Brain microvascular endothelial cell (primary cell): Measurements from ENCODE around the gene ELMO1.
A peak's percentile ranks its signal among the peaks of the same experiment; 100 is the strongest.

Source experiments
- DNase-seq: peaks from one replicate; pipeline ENCODE4 v3.0.0-alpha.2; 2020
- H3K27ac ChIP-seq: fragments of 250-450 bp; sonication (Bioruptor Pico); 2 replicates; pipeline ENCODE4 v1.5.1; 2020; ENCODE audit warnings: mild to moderate bottlenecking, moderate library complexity
- H3K27me3 ChIP-seq: fragments of 250-450 bp; sonication (Bioruptor Pico); replicated peaks from 2 replicates; pipeline ENCODE4 v1.5.1; 2020; ENCODE audit warnings: mild to moderate bottlenecking
- H3K36me3 ChIP-seq: fragments of 250-450 bp; sonication (Bioruptor Pico); replicated peaks from 2 replicates; pipeline ENCODE4 v1.5.1; 2020; ENCODE audit warnings: mild to moderate bottlenecking
- H3K4me3 ChIP-seq: 2 replicates; pipeline ENCODE4 v1.5.1; 2011; ENCODE audit warnings: low read depth, mild to moderate bottlenecking, control low read depth, low read length, moderate library complexity
- in situ Hi-C: cut with HindIII; loops from 2 replicates; pipeline ENCODE4 v1.10.0; 2017; ENCODE audit warnings: low sequenced_read_pairs, low pct_ligation_motif_present
- TF ChIP-seq, protein P1 (sequence below): IDR thresholded peaks from 2 replicates; pipeline ENCODE4 v1.5.1; 2011; ENCODE audit warnings: low read depth, mild to moderate bottlenecking, moderate library complexity, low read length, control low read depth, inconsistent platforms; ENCODE audit errors: missing control alignments

The ELMO1 gene

DNA sequence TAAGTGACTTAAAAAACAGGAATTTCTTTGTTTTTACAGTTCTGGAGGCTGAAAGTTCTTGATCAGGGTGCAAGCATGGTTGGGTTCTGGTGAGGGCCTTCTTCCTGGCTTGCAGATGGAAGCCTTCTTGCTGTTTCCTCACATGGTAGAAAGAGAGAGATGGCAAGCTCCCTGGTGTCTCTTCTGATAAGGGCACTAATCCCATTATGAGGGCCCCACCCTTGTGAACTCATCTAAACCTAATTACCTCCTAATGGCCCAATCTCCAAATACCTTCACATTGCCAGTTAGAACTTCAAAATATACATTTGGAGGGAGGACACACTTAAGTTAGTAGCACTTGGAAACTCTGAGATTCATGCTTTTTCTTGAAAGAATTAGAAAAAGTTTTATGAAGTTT is 410.0 kb downstream of the ELMO1 start:
- Histone ChIP-seq H3K4me3 (no peak overlapping the region), H3K27me3 (no peaks in the 10 kb centered on the region), H3K27ac (no peak overlapping the region), H3K36me3 (no peaks in the 10 kb centered on the region)
- DNase-seq, result no peak
- TF ChIP-seq, protein P1, sequence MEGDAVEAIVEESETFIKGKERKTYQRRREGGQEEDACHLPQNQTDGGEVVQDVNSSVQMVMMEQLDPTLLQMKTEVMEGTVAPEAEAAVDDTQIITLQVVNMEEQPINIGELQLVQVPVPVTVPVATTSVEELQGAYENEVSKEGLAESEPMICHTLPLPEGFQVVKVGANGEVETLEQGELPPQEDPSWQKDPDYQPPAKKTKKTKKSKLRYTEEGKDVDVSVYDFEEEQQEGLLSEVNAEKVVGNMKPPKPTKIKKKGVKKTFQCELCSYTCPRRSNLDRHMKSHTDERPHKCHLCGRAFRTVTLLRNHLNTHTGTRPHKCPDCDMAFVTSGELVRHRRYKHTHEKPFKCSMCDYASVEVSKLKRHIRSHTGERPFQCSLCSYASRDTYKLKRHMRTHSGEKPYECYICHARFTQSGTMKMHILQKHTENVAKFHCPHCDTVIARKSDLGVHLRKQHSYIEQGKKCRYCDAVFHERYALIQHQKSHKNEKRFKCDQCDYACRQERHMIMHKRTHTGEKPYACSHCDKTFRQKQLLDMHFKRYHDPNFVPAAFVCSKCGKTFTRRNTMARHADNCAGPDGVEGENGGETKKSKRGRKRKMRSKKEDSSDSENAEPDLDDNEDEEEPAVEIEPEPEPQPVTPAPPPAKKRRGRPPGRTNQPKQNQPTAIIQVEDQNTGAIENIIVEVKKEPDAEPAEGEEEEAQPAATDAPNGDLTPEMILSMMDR, result no peak
- in situ Hi-C loops, result no loop called here

- Histone ChIP-seq H3K4me3 (no peak overlapping the region), H3K27ac (no peak overlapping the region), H3K27me3 (no peaks in the 10 kb centered on the region), H3K36me3 (no peaks in the 10 kb centered on the region)
- DNase-seq, result no peak
- in situ Hi-C loops, result no loop called here
- TF ChIP-seq, protein P1, result no peak
Observed at GRCh38 chr7:37037286-37037685, 411.4 kb downstream of the ELMO1 start.

- no peak for DNase-seq
Observed at GRCh38 chr7:37035631-37036030, 413.0 kb downstream of the ELMO1 start.

DNA sequence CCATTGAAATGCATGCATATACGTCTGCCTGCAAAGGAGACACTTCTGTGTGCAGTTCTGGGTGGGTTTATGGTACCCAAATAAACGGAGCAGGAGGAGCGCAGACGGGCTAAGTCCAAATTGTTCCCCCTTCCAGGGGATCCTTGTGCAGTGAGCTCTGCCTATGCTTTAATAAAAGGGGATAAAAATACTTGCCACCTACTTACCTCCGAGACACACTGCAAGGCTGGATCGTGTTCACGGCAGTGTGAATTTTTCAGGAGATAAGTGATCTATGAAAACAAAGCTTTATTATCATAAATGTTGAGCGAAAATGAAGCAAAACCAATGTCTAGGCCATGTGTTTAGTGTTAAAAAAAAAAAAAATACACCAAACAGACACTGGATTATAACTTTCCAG is 415.5 kb downstream of the ELMO1 start:
- TF ChIP-seq, protein P1, result no peak
- DNase-seq, result no peak
- Histone ChIP-seq H3K4me3 (no peak overlapping the region), H3K27ac (no peak overlapping the region), H3K27me3 (no peaks in the 10 kb centered on the region), H3K36me3 (no peaks in the 10 kb centered on the region)
- in situ Hi-C loops, result no loop called here

More at GRCh38 chr7:37035631-37036030, 413.0 kb downstream of the ELMO1 start:
- Histone ChIP-seq H3K27ac (no peak overlapping the region), H3K36me3 (no peaks in the 10 kb centered on the region), H3K27me3 (no peaks in the 10 kb centered on the region), H3K4me3 (no peak overlapping the region)
- TF ChIP-seq, protein P1, result no peak
- in situ Hi-C loops, result no loop called here

GRCh38 chr7:37032258-37032601 is 416.4 kb downstream of the ELMO1 start:
- in situ Hi-C loops, result no loop called here
- TF ChIP-seq, protein P1, result no peak
- DNase-seq, result no peak
- no peak overlapping the region for H3K4me3 ChIP-seq
- H3K36me3 ChIP-seq, result no peaks in the 10 kb centered on the region
- H3K27ac ChIP-seq, result no peak overlapping the region
- H3K27me3 ChIP-seq, result no peaks in the 10 kb centered on the region

DNA sequence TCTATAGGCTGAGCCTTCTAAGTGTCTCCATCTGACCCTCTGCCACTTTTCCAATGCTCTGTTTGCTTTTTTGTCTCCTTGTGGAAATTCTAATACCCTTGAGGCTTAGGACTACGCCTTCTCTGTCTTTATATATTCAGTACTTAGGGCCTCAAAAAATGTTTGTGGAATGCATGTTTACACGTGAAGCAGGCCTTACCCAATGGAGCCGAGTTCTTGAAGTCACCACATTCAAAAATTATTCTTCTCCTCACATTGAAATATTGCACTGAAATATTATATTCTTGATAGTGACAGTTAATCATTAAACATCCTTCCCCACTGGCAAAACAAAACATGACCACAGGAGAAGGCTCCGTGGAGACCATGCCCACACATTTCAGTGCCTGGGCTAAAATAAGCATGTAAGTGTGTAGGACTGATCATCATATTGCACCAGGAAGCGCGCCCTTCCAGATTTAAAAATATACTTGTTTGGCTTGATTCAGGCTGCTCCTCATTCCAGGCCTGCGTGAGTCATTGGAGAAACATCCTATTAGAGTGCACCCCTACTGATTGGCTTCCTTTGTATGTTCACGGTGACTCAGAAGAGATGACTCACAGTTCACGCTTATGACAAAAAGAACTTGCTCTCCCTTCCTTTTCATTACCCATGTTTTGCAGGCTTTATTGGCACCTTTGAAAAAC is 416.9 kb downstream of the ELMO1 start:
- peak overlapping the region; percentile 39 for H3K27ac ChIP-seq
- peak; percentile 99 for DNase-seq
- H3K4me3 ChIP-seq, result no peak overlapping the region
- in situ Hi-C loops, result no loop called here
- TF ChIP-seq, protein P1, result no peak
- no peaks in the 10 kb centered on the region for H3K36me3 ChIP-seq
- no peaks in the 10 kb centered on the region for H3K27me3 ChIP-seq
